ENCODE measurements around the gene LST1. TPM values are rescaled to one million over a fixed set of nuclear protein-coding genes. Genes with fewer than 3 reads are reported as not detected.

Gene LST1
- total RNA-seq, 2 donors from 2014 or later, result 2.4 to 5.8 TPM

DNA sequence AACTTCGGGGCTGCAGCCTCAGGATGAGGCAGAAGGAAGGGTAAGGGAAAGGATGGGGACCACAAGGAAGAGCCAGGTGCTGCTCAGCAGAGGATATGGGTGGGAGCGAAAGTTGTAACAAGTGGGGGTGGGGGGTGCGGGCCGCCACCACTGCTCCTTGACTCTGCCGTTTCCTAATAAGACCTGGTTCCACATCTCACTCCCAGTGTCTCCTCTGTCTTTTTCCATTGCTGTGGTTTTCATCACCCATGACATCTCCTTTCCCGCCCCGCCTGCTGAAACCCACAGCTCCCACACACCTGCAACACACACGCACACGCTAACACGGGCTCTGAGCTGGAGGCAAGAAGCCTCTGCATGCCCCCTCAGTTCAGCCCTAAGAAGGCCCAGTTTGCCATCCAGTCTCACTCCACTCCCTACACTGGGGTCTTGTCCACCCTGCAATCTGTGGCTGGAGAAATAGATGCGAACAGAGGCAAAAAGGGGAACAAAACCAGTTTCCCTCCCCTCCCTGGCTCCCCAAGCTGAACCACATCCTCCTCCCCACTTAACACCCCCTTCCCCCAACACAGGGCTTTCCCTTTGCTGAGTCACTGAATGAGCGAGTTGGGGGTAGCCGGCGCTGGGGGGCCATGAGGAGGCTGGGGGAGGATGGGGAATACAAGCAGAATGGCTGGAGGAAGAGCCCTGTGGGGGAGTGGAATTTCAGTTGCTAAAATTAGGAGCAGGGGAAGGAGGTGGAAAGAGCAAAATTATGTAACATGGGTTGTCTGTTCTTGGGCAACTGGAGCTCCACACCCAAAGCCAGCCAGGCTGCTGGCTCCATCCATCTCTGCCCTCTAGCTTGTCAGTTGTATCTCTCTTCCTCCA lies 27.2 kb upstream of the LST1 start:
- DNase-seq (peak in 1 of 2 donors; percentile 48), ATAC-seq (peak; percentile 43)
- intact Hi-C loops (cut with DNase I, micrococcal nuclease), result no loop called here

GRCh38 chr6:31559606-31559957 lies 26.5 kb upstream of the LST1 start:
- DNase-seq (no peak), ATAC-seq (no peak)
- intact Hi-C loops (cut with DNase I, micrococcal nuclease), result no loop called here

GRCh38 chr6:31559958-31560696 lies 25.9 kb upstream of the LST1 start:
- DNase-seq (peak; percentile 51 to 58), ATAC-seq (peak; percentile 34)
- intact Hi-C loops (cut with DNase I, micrococcal nuclease), result no loop called here

DNA sequence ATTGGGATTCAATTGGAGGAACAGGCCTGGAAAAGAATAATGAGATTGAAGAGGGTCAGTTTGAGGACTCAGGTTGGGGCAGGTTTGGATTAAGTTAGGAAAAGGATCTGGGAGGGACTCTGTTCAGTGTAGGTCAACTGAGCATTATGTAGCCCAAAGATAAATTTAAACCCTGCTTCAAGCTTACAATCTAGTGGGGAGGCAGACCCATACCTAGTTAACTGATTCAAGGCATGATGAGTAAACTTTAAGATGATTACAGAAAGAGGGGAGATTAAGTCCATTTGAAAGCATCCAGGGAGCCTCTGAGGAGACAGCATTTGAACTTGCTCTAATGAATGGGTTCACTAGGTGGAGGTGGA lies 25.4 kb upstream of the LST1 start:
- intact Hi-C loops (cut with DNase I, micrococcal nuclease), result no loop called here
- DNase-seq, result no peak
- no peak for ATAC-seq

DNA sequence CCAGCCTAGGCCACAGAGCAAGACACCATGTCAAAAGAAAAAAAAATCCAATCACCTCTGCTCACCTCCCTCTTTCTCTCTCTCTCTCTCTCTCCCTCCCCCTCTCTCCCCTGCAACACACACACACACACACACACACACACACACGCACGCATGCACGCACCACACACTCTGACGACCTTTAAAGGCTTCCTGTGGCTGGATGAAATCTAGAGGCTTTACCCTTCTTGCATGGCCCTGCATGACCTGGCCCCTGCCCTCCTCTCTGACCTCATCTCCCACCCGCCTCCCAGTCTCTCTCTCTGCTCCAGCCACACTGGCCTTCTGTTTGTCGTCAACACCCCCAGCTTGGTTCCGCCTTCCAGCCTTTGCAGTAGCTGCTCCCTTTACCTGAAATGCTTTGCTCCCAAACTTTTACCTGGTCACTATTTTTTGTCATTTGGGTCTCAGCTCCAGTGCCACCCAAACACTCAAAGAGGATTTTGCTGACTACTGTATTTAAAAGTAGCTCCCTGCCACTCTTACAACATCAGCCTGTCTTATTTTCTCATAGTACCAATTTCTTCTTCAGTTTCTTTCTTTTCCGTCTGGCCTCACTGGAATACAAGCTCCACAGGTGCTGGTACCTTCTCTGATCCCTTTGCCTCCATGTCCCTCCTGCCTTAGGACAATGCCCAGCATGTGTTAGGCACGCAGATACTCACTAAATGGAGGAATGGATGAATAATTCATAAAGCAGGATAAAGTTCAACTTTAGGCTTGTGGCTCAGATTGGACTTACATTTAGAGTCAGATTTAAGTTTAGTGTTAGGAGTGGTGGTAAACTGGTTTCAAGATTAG lies 18.3 kb upstream of the LST1 start:
- intact Hi-C loops (cut with DNase I, micrococcal nuclease), result no loop called here
- DNase-seq, result no peak
- no peak for ATAC-seq

- ATAC-seq, result no peak
- DNase-seq, result no peak
- intact Hi-C loops (cut with DNase I, micrococcal nuclease), result no loop called here
These were observed 17.5 kb upstream of the LST1 start for GRCh38 chr6:31568537-31568961.

DNA sequence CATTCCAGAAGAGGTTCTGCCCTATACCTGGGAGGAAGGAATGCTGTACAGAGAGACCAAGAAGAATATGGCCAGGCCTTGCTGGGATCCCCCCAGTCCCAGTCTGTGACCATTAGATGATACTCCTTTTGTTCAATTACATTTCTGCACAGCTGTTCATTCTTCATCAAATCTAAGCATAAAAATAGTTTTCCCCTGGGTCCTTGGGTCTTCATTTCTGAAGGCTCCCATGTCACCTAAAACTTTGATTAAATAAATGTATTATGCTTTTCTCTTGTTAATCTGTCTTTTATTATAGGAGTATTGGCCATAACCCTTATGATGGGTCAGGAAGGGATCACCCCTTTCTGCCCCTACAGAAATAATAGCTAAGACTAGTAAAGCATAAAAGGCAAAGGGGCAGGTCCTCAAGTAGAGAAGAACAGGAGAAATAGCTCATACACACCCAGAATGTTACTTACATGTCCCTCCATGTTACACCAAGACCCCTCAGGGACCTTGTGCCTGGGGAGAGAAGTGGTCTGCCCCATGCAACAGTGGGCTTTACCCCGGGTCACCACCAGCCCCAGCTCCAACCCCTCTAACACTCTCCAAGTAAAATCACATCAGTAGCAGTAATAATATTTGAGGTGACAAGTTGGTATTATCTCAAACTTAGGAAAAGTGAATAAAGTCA lies 16.1 kb upstream of the LST1 start:
- intact Hi-C loops (cut with DNase I, micrococcal nuclease), result no loop called here
- ATAC-seq, result no peak
- no peak for DNase-seq

GRCh38 chr6:31572041-31572911 lies 13.8 kb upstream of the LST1 start, which contains the start of gene LTA:
Gene LTA (plus strand): TSS chr6:31572289. CDS start chr6:31572743, 454 bp downstream.
- ATAC-seq (peak; percentile 34), DNase-seq (no peak)
- intact Hi-C loops (cut with DNase I, micrococcal nuclease), result no loop called here

DNA sequence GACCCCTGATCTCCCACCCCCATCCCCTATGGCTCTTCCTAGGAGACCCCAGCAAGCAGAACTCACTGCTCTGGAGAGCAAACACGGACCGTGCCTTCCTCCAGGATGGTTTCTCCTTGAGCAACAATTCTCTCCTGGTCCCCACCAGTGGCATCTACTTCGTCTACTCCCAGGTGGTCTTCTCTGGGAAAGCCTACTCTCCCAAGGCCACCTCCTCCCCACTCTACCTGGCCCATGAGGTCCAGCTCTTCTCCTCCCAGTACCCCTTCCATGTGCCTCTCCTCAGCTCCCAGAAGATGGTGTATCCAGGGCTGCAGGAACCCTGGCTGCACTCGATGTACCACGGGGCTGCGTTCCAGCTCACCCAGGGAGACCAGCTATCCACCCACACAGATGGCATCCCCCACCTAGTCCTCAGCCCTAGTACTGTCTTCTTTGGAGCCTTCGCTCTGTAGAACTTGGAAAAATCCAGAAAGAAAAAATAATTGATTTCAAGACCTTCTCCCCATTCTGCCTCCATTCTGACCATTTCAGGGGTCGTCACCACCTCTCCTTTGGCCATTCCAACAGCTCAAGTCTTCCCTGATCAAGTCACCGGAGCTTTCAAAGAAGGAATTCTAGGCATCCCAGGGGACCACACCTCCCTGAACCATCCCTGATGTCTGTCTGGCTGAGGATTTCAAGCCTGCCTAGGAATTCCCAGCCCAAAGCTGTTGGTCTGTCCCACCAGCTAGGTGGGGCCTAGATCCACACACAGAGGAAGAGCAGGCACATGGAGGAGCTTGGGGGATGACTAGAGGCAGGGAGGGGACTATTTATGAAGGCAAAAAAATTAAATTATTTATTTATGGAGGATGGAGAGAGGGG lies 12.6 kb upstream of the LST1 start:
- intact Hi-C loops (cut with DNase I, micrococcal nuclease), result no loop called here
- ATAC-seq (no peak), DNase-seq (no peak)

- intact Hi-C loops (cut with DNase I, micrococcal nuclease), result no loop called here
- no peak for DNase-seq
- ATAC-seq, result no peak
These were observed 11.7 kb upstream of the LST1 start for GRCh38 chr6:31574106-31575061.

GRCh38 chr6:31575335-31575901 lies 10.7 kb upstream of the LST1 start, which contains the start of gene TNF:
Gene TNF (plus strand): TSS chr6:31575565. CDS start chr6:31575742, 177 bp downstream.
- ATAC-seq, result peak; percentile 73
- peak in 1 of 2 donors; percentile 57 for DNase-seq
- intact Hi-C loops (cut with DNase I, micrococcal nuclease), result no loop called here

DNA sequence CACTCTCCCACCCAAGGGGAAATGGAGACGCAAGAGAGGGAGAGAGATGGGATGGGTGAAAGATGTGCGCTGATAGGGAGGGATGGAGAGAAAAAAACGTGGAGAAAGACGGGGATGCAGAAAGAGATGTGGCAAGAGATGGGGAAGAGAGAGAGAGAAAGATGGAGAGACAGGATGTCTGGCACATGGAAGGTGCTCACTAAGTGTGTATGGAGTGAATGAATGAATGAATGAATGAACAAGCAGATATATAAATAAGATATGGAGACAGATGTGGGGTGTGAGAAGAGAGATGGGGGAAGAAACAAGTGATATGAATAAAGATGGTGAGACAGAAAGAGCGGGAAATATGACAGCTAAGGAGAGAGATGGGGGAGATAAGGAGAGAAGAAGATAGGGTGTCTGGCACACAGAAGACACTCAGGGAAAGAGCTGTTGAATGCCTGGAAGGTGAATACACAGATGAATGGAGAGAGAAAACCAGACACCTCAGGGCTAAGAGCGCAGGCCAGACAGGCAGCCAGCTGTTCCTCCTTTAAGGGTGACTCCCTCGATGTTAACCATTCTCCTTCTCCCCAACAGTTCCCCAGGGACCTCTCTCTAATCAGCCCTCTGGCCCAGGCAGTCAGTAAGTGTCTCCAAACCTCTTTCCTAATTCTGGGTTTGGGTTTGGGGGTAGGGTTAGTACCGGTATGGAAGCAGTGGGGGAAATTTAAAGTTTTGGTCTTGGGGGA lies 10.0 kb upstream of the LST1 start:
- DNase-seq (no peak), ATAC-seq (no peak)
- intact Hi-C loops (cut with DNase I, micrococcal nuclease), result no loop called here

- intact Hi-C loops (cut with DNase I, micrococcal nuclease), result no loop called here
- no peak for DNase-seq
These were observed 9.0 kb upstream of the LST1 start for GRCh38 chr6:31576897-31577578.

DNA sequence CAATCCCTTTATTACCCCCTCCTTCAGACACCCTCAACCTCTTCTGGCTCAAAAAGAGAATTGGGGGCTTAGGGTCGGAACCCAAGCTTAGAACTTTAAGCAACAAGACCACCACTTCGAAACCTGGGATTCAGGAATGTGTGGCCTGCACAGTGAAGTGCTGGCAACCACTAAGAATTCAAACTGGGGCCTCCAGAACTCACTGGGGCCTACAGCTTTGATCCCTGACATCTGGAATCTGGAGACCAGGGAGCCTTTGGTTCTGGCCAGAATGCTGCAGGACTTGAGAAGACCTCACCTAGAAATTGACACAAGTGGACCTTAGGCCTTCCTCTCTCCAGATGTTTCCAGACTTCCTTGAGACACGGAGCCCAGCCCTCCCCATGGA lies 8.5 kb upstream of the LST1 start:
- intact Hi-C loops (cut with DNase I, micrococcal nuclease), result no loop called here
- ATAC-seq (no peak), DNase-seq (no peak)

More at GRCh38 chr6:31576897-31577578, 9.0 kb upstream of the LST1 start:
- ATAC-seq, result no peak
